Kidney (tissue), 14 donors: ENCODE data around the gene DLG2. TPM values are rescaled to one million over a fixed set of nuclear protein-coding genes. Genes with fewer than 3 reads are reported as not detected.

Experiments used
- DNase-seq, 5 donors: peaks; one replicate each; pipeline ENCODE4 v3.0.0-alpha.2; 2013 to 2020
- FAIRE-seq: peaks from 2 replicates; lab custom pipeline; 2012; peaks lifted over from hg19 to GRCh38; lab: Jason Lieb, UNC
- H3K27ac ChIP-seq, 2 donors: one replicate each; pipeline ENCODE4 v1.7.0; 2013; ENCODE audit warnings: low read depth in 2 of 2, low read length in 2 of 2, inconsistent platforms in 1 of 2
- H3K27me3 ChIP-seq: one replicate; pipeline ENCODE4 v1.7.1; 2013; ENCODE audit warnings: low read length, inconsistent platforms; ENCODE audit not compliant: control insufficient read depth, insufficient read depth
- H3K36me3 ChIP-seq, 3 donors: one replicate each; pipeline versions ENCODE4 v1.7.0 to v1.7.1; 2013; ENCODE audit warnings: low read length in 3 of 3, control low read depth in 1 of 3, inconsistent platforms in 1 of 3; ENCODE audit not compliant: insufficient read depth in 3 of 3, control insufficient read depth in 2 of 3
- H3K4me1 ChIP-seq, 3 donors: one replicate each; pipeline versions ENCODE4 v1.7.0 to v1.7.1; 2013; ENCODE audit warnings: low read length in 3 of 3, inconsistent platforms in 1 of 3, low read depth in 1 of 3; ENCODE audit not compliant: control insufficient read depth in 2 of 3, insufficient read depth in 2 of 3
- H3K4me3 ChIP-seq, 3 donors: one replicate each; pipeline versions ENCODE4 v1.7.0 to v1.8.1; 2013; ENCODE audit warnings: low read length in 3 of 3, control low read depth in 1 of 3, inconsistent platforms in 1 of 3
- H3K9ac ChIP-seq, 3 donors: one replicate each; pipeline versions ENCODE4 v1.7.0 to v1.7.1; 2013; ENCODE audit warnings: low read length in 3 of 3, control low read depth in 1 of 3, inconsistent platforms in 1 of 3
- H3K9me3 ChIP-seq, 3 donors: one replicate each; pipeline versions ENCODE4 v1.7.0 to v1.7.1; 2013; ENCODE audit warnings: low read length in 3 of 3, control low read depth in 1 of 3, inconsistent platforms in 1 of 3; ENCODE audit not compliant: control insufficient read depth in 2 of 3, insufficient read depth in 1 of 3
- intact Hi-C: fragments of 100-400 bp; cut with DNase I; formaldehyde crosslinking; loops from one replicate; pipeline ENCODE4 v1.11.1; 2022
- polyA plus RNA-seq: library from polyadenylated mRNA; stranded (reverse); fragments of 350-450 nt; fragmentation: Illumina TruSeq; extraction: RNeasy Lipid Tissue Mini Kit (QIAGEN cat#74804); gene quantifications from one replicate; pipeline ENCODE4 v1.2.3, GENCODE V29; 2014; ENCODE audit warnings: low read depth, low replicate concordance; ENCODE audit not compliant: insufficient read depth
- total RNA-seq: library from RNA; stranded (reverse); fragmentation: NEBNext Ultra II Directional; extraction: Animal tissue kit (Norgen Biotek cat#: 25700); gene quantifications from one replicate; pipeline ENCODE4 v1.2.1, GENCODE V29; 2021
- TF ChIP-seq, protein P1 (sequence below): IDR thresholded peaks from 3 replicates; pipeline ENCODE4 v1.5.1; 2012; ENCODE audit warnings: mild to moderate bottlenecking, moderate library complexity, borderline replicate concordance; ENCODE audit not compliant: insufficient read depth; ENCODE audit errors: extremely low read depth
- donor health status: control.
- donor health status: control.
- donor health status: control.
- donor health status: control.
- donor health status: control.
- donor health status: DM: yes; HTN: yes; CAD: no.
- donor health status: Normal renal cell carcinoma (clear cell type).

DLG2 gene
- total and polyA plus RNA-seq, 2 donors from 2014 or later = 2.9 to 7.2 TPM

DNA sequence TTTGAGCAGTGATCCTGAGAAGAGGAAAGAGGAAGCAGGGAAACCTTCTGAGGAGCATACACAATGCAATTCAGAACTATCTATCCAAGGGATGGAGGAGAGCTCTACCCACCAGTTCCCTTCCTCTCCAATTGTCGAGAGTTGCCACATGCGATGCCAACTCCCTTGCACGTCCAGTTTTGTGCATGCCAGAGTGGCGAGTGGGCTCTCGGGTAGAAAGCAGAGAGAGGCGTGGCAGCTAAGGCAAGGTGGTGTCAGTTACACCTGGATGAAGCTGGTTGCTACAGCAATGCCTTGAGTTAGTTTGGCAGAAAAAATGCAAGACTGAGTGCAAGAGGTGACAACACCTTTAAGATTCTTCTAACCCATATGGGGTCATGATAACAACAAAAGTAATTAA, 1920.6 kb downstream of the DLG2 start:
- H3K9me3 ChIP-seq = no peaks in the 10 kb centered on the region
- H3K27ac ChIP-seq = no peak overlapping the region
- TF ChIP-seq, protein P1, sequence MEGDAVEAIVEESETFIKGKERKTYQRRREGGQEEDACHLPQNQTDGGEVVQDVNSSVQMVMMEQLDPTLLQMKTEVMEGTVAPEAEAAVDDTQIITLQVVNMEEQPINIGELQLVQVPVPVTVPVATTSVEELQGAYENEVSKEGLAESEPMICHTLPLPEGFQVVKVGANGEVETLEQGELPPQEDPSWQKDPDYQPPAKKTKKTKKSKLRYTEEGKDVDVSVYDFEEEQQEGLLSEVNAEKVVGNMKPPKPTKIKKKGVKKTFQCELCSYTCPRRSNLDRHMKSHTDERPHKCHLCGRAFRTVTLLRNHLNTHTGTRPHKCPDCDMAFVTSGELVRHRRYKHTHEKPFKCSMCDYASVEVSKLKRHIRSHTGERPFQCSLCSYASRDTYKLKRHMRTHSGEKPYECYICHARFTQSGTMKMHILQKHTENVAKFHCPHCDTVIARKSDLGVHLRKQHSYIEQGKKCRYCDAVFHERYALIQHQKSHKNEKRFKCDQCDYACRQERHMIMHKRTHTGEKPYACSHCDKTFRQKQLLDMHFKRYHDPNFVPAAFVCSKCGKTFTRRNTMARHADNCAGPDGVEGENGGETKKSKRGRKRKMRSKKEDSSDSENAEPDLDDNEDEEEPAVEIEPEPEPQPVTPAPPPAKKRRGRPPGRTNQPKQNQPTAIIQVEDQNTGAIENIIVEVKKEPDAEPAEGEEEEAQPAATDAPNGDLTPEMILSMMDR = no peak
- intact Hi-C loops = no loop called here
- DNase-seq (peak in 1 of 5 donors; percentile 33), FAIRE-seq (no peak)
- no peaks in the 10 kb centered on the region for H3K36me3 ChIP-seq
- H3K4me1 ChIP-seq = no peaks in the 10 kb centered on the region
- no peak overlapping the region for H3K4me3 ChIP-seq
- H3K27me3 ChIP-seq = no peaks in the 10 kb centered on the region
- H3K9ac ChIP-seq = no peak overlapping the region

DNA sequence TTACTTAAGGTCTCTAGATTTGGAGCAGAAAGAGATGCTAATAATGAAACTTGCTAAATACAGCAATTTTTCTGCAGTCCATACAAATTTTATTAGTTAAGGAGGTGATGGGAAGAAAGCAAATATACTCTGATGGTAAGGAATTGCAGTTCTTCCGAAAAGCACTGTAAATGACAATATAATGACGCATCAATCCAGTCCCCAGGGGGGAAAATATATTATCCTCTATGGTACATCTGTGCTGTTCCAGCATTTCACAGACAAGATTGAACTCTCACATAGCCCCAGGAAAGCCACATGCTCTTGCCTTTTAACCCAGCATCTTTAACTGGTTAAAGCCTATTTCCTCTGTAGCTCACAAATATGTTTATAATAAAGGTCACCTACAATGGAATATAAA, 1924.3 kb downstream of the DLG2 start:
- no peak for DNase-seq
- Histone ChIP-seq H3K9me3 (no peaks in the 10 kb centered on the region), H3K4me1 (no peaks in the 10 kb centered on the region), H3K27me3 (no peaks in the 10 kb centered on the region), H3K4me3 (no peak overlapping the region), H3K36me3 (no peaks in the 10 kb centered on the region), H3K27ac (no peak overlapping the region), H3K9ac (no peak overlapping the region)
- TF ChIP-seq, protein P1 = no peak
- no peak for FAIRE-seq
- intact Hi-C loops = no loop called here

DNA sequence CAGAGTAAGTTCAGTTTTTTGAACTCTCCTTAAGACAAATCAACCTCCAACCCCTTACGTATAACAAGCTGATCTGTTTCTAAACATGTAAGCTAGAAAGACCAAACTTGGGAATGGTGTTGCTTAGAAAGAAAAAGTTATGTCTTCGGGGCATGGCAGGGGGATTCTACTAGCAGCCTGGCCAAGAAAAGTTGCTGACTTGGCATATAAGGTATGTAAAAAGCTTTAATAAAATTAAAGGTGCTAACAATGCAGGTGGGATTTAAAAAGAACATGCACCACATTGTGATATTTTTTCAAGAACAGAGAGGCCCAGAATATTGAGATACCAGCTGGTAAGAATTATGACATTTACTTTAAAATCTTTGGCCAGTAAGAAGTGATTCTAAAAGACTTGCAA, 1929.6 kb downstream of the DLG2 start:
- intact Hi-C loops = no loop called here
- no peaks in the 10 kb centered on the region for H3K27me3 ChIP-seq
- H3K36me3 ChIP-seq = no peaks in the 10 kb centered on the region
- H3K27ac ChIP-seq = no peak overlapping the region
- no peaks in the 10 kb centered on the region for H3K4me1 ChIP-seq
- H3K4me3 ChIP-seq = no peak overlapping the region
- TF ChIP-seq, protein P1 = no peak
- H3K9ac ChIP-seq = no peak overlapping the region
- no peaks in the 10 kb centered on the region for H3K9me3 ChIP-seq
- FAIRE-seq (no peak), DNase-seq (no peak)

DNA sequence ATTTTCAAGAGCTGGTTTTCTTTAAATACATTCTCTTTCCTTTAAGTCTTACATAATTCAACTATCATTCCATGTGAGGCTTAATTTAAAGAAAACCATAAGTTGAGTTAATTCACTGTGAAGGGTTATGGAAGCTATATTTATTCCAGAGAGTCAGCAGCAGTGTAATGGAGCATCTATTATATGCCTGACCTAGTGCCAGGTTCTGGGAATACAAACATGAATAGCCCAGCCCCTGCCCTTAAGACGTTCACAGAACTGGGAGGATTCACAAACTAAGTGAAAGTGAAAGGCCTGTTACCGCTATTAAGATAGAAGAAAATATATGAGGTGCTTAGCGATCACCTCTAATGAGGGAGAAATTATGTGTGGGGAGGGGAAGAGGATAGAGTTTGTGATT, 1932.1 kb downstream of the DLG2 start:
- Histone ChIP-seq H3K4me1 (no peaks in the 10 kb centered on the region), H3K27me3 (no peaks in the 10 kb centered on the region), H3K9me3 (no peaks in the 10 kb centered on the region), H3K36me3 (no peaks in the 10 kb centered on the region), H3K9ac (no peak overlapping the region), H3K27ac (no peak overlapping the region), H3K4me3 (no peak overlapping the region)
- DNase-seq (no peak), FAIRE-seq (no peak)
- intact Hi-C loops = no loop called here
- TF ChIP-seq, protein P1 = no peak
